Fibroblast of skin of back (primary cell): ENCODE data around the gene ANKRD40CL.
"Not testable (repeated sequence)": the region's sequence is repeated elsewhere in the genome, so short reads cannot be mapped to it uniquely, and the experiment has no call there.

ENCODE experiments used
- DNase-seq: peaks from one replicate; pipeline ENCODE4 v3.0.0-alpha.2; 2013

The ANKRD40CL gene

GRCh38 chr17:50758989-50759544 is 8.3 kb downstream of the ANKRD40CL start:
- no peak for DNase-seq

GRCh38 chr17:50758524-50758923 is 8.8 kb downstream of the ANKRD40CL start:
- no peak for DNase-seq

- no peak for DNase-seq
Measured at GRCh38 chr17:50754521-50754920, 12.8 kb downstream of the ANKRD40CL start.

- DNase-seq = no peak
Measured at GRCh38 chr17:50749245-50749644, 18.1 kb downstream of the ANKRD40CL start.

- no peak for DNase-seq
Measured at GRCh38 chr17:50745631-50746030, 21.7 kb downstream of the ANKRD40CL start.

- DNase-seq = no peak
Measured at GRCh38 chr17:50739098-50739497, 28.2 kb downstream of the ANKRD40CL start.

GRCh38 chr17:50737118-50737698 is 30.1 kb downstream of the ANKRD40CL start:
- no peak for DNase-seq

- no peak for DNase-seq
Measured at GRCh38 chr17:50735287-50735686, 32.0 kb downstream of the ANKRD40CL start.

GRCh38 chr17:50731575-50732460 is 35.5 kb downstream of the ANKRD40CL start:
- DNase-seq = no peak

- DNase-seq = no peak
Measured at GRCh38 chr17:50728881-50729765, 38.2 kb downstream of the ANKRD40CL start.

- DNase-seq = no peak
Measured at GRCh38 chr17:50728112-50728429, 39.2 kb downstream of the ANKRD40CL start.

- DNase-seq = no peak
Measured at GRCh38 chr17:50725769-50726655, 41.3 kb downstream of the ANKRD40CL start.

- DNase-seq = not testable (repeated sequence)
Measured at GRCh38 chr17:50724622-50725021, 42.7 kb downstream of the ANKRD40CL start.

- DNase-seq = no peak
Measured at GRCh38 chr17:50722746-50723145, 44.6 kb downstream of the ANKRD40CL start.

- no peak for DNase-seq
Measured at GRCh38 chr17:50721194-50722010, 45.9 kb downstream of the ANKRD40CL start.

- no peak for DNase-seq
Measured at GRCh38 chr17:50719924-50720794, 47.2 kb downstream of the ANKRD40CL start.

- peak; percentile 94 for DNase-seq
Measured at GRCh38 chr17:50719144-50719923, 48.0 kb downstream of the ANKRD40CL start, which contains the start of gene LUC7L3. Gene LUC7L3 (plus strand): TSS chr17:50719603. CDS start chr17:50719733, 130 bp downstream.

- no peak for DNase-seq
Measured at GRCh38 chr17:50715471-50715870, 51.8 kb downstream of the ANKRD40CL start.

- DNase-seq = no peak
Measured at GRCh38 chr17:50712641-50713040, 54.7 kb downstream of the ANKRD40CL start.
